D341Med (cell line): Measurements from ENCODE around the gene TNS3.
"Not testable (repeated sequence)": the region's sequence is repeated elsewhere in the genome, so short reads cannot be mapped to it uniquely, and the experiment has no call there.

Experiments used
- DNase-seq: peaks from one replicate; pipeline ENCODE4 v3.0.0; 2012; ENCODE audit warnings: low spot score

The TNS3 gene

GRCh38 chr7:47452295-47452694 lies 129.6 kb downstream of the TNS3 start:
- no peak for DNase-seq

- no peak for DNase-seq
Observed at GRCh38 chr7:47451851-47452205, 130.1 kb downstream of the TNS3 start.

- DNase-seq: no peak
Observed at GRCh38 chr7:47449810-47450590, 131.9 kb downstream of the TNS3 start.

GRCh38 chr7:47448971-47449370 lies 132.9 kb downstream of the TNS3 start:
- no peak for DNase-seq

GRCh38 chr7:47447621-47448349 lies 134.1 kb downstream of the TNS3 start:
- DNase-seq: no peak

GRCh38 chr7:47446871-47447466 lies 134.9 kb downstream of the TNS3 start:
- DNase-seq: no peak

GRCh38 chr7:47444376-47445098 lies 137.4 kb downstream of the TNS3 start:
- no peak for DNase-seq

- DNase-seq: no peak
Observed at GRCh38 chr7:47443049-47443448, 138.9 kb downstream of the TNS3 start.

- no peak for DNase-seq
Observed at GRCh38 chr7:47442605-47442865, 139.4 kb downstream of the TNS3 start.

- no peak for DNase-seq
Observed at GRCh38 chr7:47441796-47442604, 139.9 kb downstream of the TNS3 start.

GRCh38 chr7:47441048-47441447 lies 140.9 kb downstream of the TNS3 start:
- DNase-seq: not testable (repeated sequence)

GRCh38 chr7:47440320-47440719 lies 141.6 kb downstream of the TNS3 start:
- no peak for DNase-seq

- no peak for DNase-seq
Observed at GRCh38 chr7:47439181-47439667, 142.7 kb downstream of the TNS3 start.

- DNase-seq: no peak
Observed at GRCh38 chr7:47438411-47439029, 143.4 kb downstream of the TNS3 start.

- DNase-seq: no peak
Observed at GRCh38 chr7:47435889-47436312, 146.0 kb downstream of the TNS3 start.

- DNase-seq: no peak
Observed at GRCh38 chr7:47433564-47433895, 148.4 kb downstream of the TNS3 start.

GRCh38 chr7:47432671-47433563 lies 149.0 kb downstream of the TNS3 start:
- DNase-seq: no peak

GRCh38 chr7:47430422-47430821 lies 151.5 kb downstream of the TNS3 start:
- no peak for DNase-seq

GRCh38 chr7:47428768-47429472 lies 153.0 kb downstream of the TNS3 start:
- no peak for DNase-seq
